Thymus (tissue), 11 donors: ENCODE data around the gene MARK1. TPM values are rescaled to one million over a fixed set of nuclear protein-coding genes. Genes with fewer than 3 reads are reported as not detected.

Source experiments
- DNase-seq, 9 donors: peaks; one replicate each; pipeline ENCODE4 v3.0.0-alpha.2; 2013; ENCODE audit warnings: low spot score in 9 of 9, low read depth in 6 of 9, missing footprints in 1 of 9
- H3K27ac ChIP-seq, 2 donors: one replicate each; pipeline ENCODE4 v1.5.1; 2013; ENCODE audit warnings: control low read depth in 1 of 2, low read depth in 1 of 2, low read length in 1 of 2, mild to moderate bottlenecking in 1 of 2, moderate library complexity in 1 of 2
- H3K27me3 ChIP-seq, 2 donors: one replicate each; pipeline ENCODE4 v1.5.1; 2013; ENCODE audit warnings: low read length in 1 of 2; ENCODE audit not compliant: control insufficient read depth in 2 of 2, insufficient read depth in 1 of 2
- H3K36me3 ChIP-seq, 2 donors: one replicate each; pipeline ENCODE4 v1.5.1; 2013; ENCODE audit warnings: low read length in 1 of 2, mild to moderate bottlenecking in 1 of 2, moderate library complexity in 1 of 2; ENCODE audit not compliant: control insufficient read depth in 2 of 2, insufficient read depth in 2 of 2
- H3K4me1 ChIP-seq, 2 donors: one replicate each; pipeline ENCODE4 v1.5.1; 2013; ENCODE audit warnings: low read length in 2 of 2; ENCODE audit not compliant: control insufficient read depth in 2 of 2, insufficient read depth in 2 of 2
- H3K4me3 ChIP-seq, 2 donors: one replicate each; pipeline ENCODE4 v1.5.1; 2013; ENCODE audit warnings: low read length in 2 of 2, control low read depth in 1 of 2, mild to moderate bottlenecking in 1 of 2
- H3K9me3 ChIP-seq, 2 donors: one replicate each; pipeline ENCODE4 v1.5.1; 2013; ENCODE audit warnings: low read length in 1 of 2, mild to moderate bottlenecking in 1 of 2; ENCODE audit not compliant: control insufficient read depth in 2 of 2, insufficient read depth in 1 of 2
- WGBS: extraction: QIAGEN DNeasy Blood & Tissue Kit; methylation state at CpG from one replicate; pipeline ENCODE4 v1.1.7; 2013; 5-methylcytosine and 5-hydroxymethylcytosine counted together
- polyA plus RNA-seq: library from polyadenylated mRNA; stranded (reverse); fragments of 200-250 nt; gene quantifications from one replicate; pipeline ENCODE4 v1.2.3, GENCODE V29; 2013
- total RNA-seq: library from RNA; stranded (reverse); fragments of 120-200 nt; gene quantifications from one replicate; pipeline ENCODE4 v1.2.4, GENCODE V29; 2013
- donor health status: healthy.

MARK1 gene
- total and polyA plus RNA-seq, 2 donors, result 1.9 to 4.9 TPM

GRCh38 chr1:220498188-220498587 is 29.7 kb upstream of the MARK1 start:
- Histone ChIP-seq H3K27ac (no peak overlapping the region), H3K27me3 (no peaks in the 10 kb centered on the region), H3K36me3 (no peaks in the 10 kb centered on the region), H3K4me1 (no peaks in the 10 kb centered on the region), H3K9me3 (no peaks in the 10 kb centered on the region), H3K4me3 (no peak overlapping the region)
- WGBS, result 96% methylated on average over 2 of the region's 2 CpGs
- no peak for DNase-seq

- no peaks in the 10 kb centered on the region for H3K9me3 ChIP-seq
- WGBS, result 98% methylated on average over 1 of the region's 1 CpG
- H3K36me3 ChIP-seq, result no peaks in the 10 kb centered on the region
- no peaks in the 10 kb centered on the region for H3K4me1 ChIP-seq
- no peaks in the 10 kb centered on the region for H3K27me3 ChIP-seq
- DNase-seq, result no peak
- no peak overlapping the region for H3K4me3 ChIP-seq
- H3K27ac ChIP-seq, result no peak overlapping the region
Measured at GRCh38 chr1:220500372-220500771, 27.6 kb upstream of the MARK1 start.

- Histone ChIP-seq H3K4me3 (no peak overlapping the region), H3K9me3 (no peaks in the 10 kb centered on the region), H3K36me3 (no peaks in the 10 kb centered on the region), H3K4me1 (no peaks in the 10 kb centered on the region), H3K27me3 (no peaks in the 10 kb centered on the region), H3K27ac (no peak overlapping the region)
- 88% methylated on average over 5 of the region's 5 CpGs for WGBS
- DNase-seq, result no peak
Measured at GRCh38 chr1:220504329-220504728, 23.6 kb upstream of the MARK1 start.

- Histone ChIP-seq H3K4me1 (no peaks in the 10 kb centered on the region), H3K27ac (no peak overlapping the region), H3K9me3 (no peaks in the 10 kb centered on the region), H3K36me3 (no peaks in the 10 kb centered on the region), H3K27me3 (no peaks in the 10 kb centered on the region), H3K4me3 (no peak overlapping the region)
- WGBS, result 80% methylated on average over 5 of the region's 5 CpGs
- no peak for DNase-seq
Measured at GRCh38 chr1:220507085-220507484, 20.9 kb upstream of the MARK1 start.

GRCh38 chr1:220511179-220511578 is 16.8 kb upstream of the MARK1 start:
- DNase-seq, result no peak
- Histone ChIP-seq H3K27me3 (no peaks in the 10 kb centered on the region), H3K4me3 (no peak overlapping the region), H3K36me3 (no peaks in the 10 kb centered on the region), H3K4me1 (no peaks in the 10 kb centered on the region), H3K9me3 (no peaks in the 10 kb centered on the region), H3K27ac (no peak overlapping the region)
- 93% methylated on average over 4 of the region's 4 CpGs for WGBS

- H3K27me3 ChIP-seq, result no peaks in the 10 kb centered on the region
- H3K36me3 ChIP-seq, result no peaks in the 10 kb centered on the region
- H3K4me3 ChIP-seq, result no peak overlapping the region
- 70% methylated on average over 4 of the region's 4 CpGs for WGBS
- H3K9me3 ChIP-seq, result no peaks in the 10 kb centered on the region
- DNase-seq, result no peak
- no peaks in the 10 kb centered on the region for H3K4me1 ChIP-seq
- no peak overlapping the region for H3K27ac ChIP-seq
Measured at GRCh38 chr1:220511785-220512184, 16.2 kb upstream of the MARK1 start.

- no peaks in the 10 kb centered on the region for H3K27me3 ChIP-seq
- 96% methylated on average over 4 of the region's 4 CpGs for WGBS
- no peaks in the 10 kb centered on the region for H3K9me3 ChIP-seq
- no peak overlapping the region for H3K4me3 ChIP-seq
- no peak for DNase-seq
- H3K4me1 ChIP-seq, result no peaks in the 10 kb centered on the region
- no peaks in the 10 kb centered on the region for H3K36me3 ChIP-seq
- no peak overlapping the region for H3K27ac ChIP-seq
Measured at GRCh38 chr1:220513834-220514233, 14.1 kb upstream of the MARK1 start.

GRCh38 chr1:220514256-220514655 is 13.7 kb upstream of the MARK1 start:
- H3K4me1 ChIP-seq, result no peaks in the 10 kb centered on the region
- no peak overlapping the region for H3K4me3 ChIP-seq
- no peaks in the 10 kb centered on the region for H3K36me3 ChIP-seq
- DNase-seq, result no peak
- no peaks in the 10 kb centered on the region for H3K9me3 ChIP-seq
- no peaks in the 10 kb centered on the region for H3K27me3 ChIP-seq
- no peak overlapping the region for H3K27ac ChIP-seq
- WGBS, result 96% methylated on average over 2 of the region's 2 CpGs

- H3K36me3 ChIP-seq, result no peaks in the 10 kb centered on the region
- no peak for DNase-seq
- no peaks in the 10 kb centered on the region for H3K9me3 ChIP-seq
- H3K27ac ChIP-seq, result peak overlapping the region; percentile 38 to 55
- 78% methylated on average over 6 of the region's 6 CpGs for WGBS
- H3K4me3 ChIP-seq, result no peak overlapping the region
- no peaks in the 10 kb centered on the region for H3K27me3 ChIP-seq
- H3K4me1 ChIP-seq, result no peaks in the 10 kb centered on the region
Measured at GRCh38 chr1:220516014-220516721, 11.8 kb upstream of the MARK1 start.

- WGBS, result 93% methylated on average over 2 of the region's 2 CpGs
- Histone ChIP-seq H3K36me3 (no peaks in the 10 kb centered on the region), H3K4me1 (no peaks in the 10 kb centered on the region), H3K27me3 (no peaks in the 10 kb centered on the region), H3K9me3 (no peaks in the 10 kb centered on the region), H3K27ac (peak overlapping the region in 1 of 2 donors; percentile 55), H3K4me3 (no peak overlapping the region)
- DNase-seq, result no peak
Measured at GRCh38 chr1:220516722-220517042, 11.3 kb upstream of the MARK1 start.
